A549 treated with RU486 at 1 μM for 4 hours (cell line): ENCODE measurements around the gene NCBP2. TPM values are rescaled to one million over a fixed set of nuclear protein-coding genes. Genes with fewer than 3 reads are reported as not detected.

Experiments used
- total RNA-seq: library from RNA; stranded (reverse); fragments of 200-300 nt; extraction: Qiagen RNA extraction; gene quantifications from 5 replicates; pipeline ENCODE4 v1.2.3, GENCODE V29; 2022; ENCODE audit warnings: low read depth

NCBP2 gene
- 34.2 to 52.0 TPM (median 45.4 TPM) in 5 replicates for total RNA-seq

DNA sequence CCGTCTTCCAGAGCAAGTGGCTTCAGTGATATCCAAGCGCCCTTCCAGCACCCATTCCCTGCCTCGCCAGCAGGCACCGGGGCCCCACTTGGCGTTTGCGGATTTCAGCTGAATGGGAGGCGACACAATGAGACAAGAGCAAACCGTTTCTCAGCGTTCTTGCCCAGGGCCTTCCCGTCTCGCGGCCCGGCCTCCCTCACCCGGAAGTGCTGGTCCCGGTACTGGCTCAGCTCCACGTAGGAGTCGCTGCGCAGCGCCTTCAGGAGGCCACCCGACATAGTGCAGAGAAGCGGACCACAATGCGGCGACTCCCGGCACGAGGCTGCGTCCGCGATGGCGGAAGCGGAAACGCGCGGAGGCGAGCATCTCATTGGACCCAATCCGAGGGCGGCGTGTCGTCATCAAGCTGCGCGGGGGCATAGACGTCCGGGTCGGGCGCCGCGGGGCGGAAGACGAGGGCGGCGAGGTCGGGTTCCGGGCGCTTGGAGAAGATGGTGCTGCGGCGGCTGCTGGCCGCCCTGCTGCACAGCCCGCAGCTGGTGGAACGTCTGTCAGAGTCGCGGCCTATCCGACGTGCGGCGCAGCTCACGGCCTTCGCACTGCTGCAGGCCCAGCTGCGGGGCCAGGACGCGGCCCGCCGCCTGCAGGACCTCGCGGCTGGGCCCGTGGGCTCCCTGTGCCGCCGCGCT, at the start of gene NCBP2:
Gene NCBP2 (minus strand): TSS at position 303 of the 689 bp plus-strand sequence. CDS start 25 bp downstream, at position 278.

DNA sequence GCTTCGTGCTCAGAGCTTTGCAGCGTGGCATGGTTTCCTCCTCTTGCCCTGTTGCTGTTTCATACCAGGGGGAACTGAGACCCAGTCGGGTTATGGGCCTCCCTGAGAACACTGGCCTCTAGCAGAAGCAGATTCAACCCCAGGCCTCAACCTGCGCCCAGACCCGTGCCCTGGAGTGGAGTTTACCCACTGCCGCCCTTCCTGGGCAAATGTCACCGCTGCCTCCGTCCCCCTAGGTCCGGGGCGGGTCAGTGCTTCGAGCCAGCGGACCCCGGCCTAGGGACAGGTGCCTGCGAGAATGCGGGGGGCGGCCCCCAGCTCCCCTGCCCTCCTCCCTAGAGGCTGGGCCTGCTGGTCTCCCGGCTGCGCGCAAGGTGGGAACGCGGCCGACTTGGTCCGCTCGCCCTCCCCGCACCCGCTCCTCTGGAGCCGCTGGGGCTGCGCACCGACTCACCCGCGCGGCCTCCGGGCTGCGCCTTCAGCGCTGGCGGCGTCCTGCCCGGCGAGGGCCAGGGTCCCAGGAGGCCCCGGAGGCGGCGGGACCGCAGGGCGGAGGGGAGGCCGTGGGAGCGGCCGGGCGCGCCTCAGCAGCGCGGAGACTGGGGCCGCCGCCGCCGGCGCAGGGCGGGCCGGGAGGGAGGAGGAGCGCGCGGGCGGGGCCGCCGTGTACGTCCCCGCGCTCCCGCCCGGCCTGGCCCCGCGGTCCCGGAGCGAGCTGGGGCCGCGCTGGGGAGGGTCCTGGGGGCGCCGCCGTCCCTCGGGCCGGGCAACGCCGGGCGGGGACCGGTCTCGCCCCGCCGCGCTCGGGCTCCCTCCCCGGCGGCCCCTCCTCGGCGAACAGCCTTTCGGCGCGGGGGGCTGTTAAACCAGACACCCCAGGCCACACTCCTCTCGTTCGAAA, 26.2 kb upstream of the NCBP2 start, which contains the start of gene PIGZ:
Gene PIGZ (minus strand): TSS at position 601 of the 901 bp plus-strand sequence. CDS start 16,802 bp downstream, outside the sequence.

Other genes starting within 250 kb of the NCBP2 start
- gene CEP19, start 230.3 kb downstream of the NCBP2 start, total RNA-seq = 2.1 to 3.4 TPM (median 2.6 TPM) in 5 replicates
- gene PIGX, start 230.2 kb downstream of the NCBP2 start, total RNA-seq = 28.9 to 34.7 TPM (median 29.9 TPM) in 5 replicates
- gene PAK2, start 202.7 kb downstream of the NCBP2 start, total RNA-seq = 28.5 to 54.8 TPM (median 41.3 TPM) in 5 replicates
- gene SENP5, start 74.6 kb downstream of the NCBP2 start, total RNA-seq = 4.7 to 6.7 TPM (median 6.4 TPM) in 5 replicates
- gene PIGZ, start 26.3 kb upstream of the NCBP2 start, total RNA-seq = 1.0 to 2.2 TPM (median 1.5 TPM) in 5 replicates
- gene MELTF, start 87.3 kb upstream of the NCBP2 start, total RNA-seq = 41.9 to 66.3 TPM (median 54.5 TPM) in 5 replicates